ENCODE data around the gene KDM4B.
"Not testable (repeated sequence)": the region's sequence is repeated elsewhere in the genome, so short reads cannot be mapped to it uniquely, and the experiment has no call there.

The KDM4B gene

DNA sequence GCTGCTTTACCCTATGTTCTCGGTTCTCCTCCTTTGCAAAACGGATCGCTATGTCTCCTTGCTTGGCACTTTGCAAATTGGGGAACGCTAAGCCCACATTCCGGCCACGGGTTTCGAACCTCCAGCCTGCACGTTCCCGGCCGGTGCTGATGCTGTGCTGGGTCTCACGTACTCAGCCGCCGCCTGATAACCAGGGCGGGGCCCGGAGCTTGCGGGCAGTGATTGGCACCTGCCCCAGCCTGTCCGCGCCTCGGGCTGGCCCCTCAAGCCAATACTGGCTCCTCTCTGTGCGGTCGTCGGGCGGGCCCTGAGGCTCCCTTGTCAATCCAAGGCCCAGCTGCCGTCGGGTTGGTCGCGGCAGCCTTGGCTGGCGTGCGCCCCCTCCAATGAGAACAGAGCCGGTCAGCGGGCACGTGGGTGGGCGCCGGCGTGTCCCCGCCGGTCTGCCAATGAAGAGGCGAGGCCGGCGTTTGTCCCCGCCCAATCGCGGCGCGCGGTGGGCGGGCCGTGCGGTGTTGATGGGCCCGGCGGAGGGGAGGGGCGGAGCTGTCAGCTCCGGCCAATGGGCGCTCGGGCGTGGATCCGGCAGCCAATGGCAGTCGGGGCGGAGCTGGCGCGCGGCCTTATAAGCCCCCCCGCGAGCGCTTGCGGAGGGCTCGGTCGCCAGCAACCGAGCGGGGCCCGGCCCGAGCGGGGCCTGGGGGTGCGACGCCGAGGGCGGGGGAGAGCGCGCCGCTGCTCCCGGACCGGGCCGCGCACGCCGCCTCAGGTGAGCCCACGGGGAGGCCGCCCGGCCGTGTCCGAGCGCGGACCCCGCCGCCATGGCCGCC, at the start of gene KDM4B:
KDM4B (plus strand) TSS at position 652 of the 830 bp plus-strand sequence. CDS start 63,778 bp downstream, outside the sequence.
- in situ Hi-C loops (cut with MboI; ENCODE audit: low pct_unique_long_range_greater_than_20kb, low sequenced_read_pairs), result no loop called here
- peak; percentile 100 for DNase-seq

DNA sequence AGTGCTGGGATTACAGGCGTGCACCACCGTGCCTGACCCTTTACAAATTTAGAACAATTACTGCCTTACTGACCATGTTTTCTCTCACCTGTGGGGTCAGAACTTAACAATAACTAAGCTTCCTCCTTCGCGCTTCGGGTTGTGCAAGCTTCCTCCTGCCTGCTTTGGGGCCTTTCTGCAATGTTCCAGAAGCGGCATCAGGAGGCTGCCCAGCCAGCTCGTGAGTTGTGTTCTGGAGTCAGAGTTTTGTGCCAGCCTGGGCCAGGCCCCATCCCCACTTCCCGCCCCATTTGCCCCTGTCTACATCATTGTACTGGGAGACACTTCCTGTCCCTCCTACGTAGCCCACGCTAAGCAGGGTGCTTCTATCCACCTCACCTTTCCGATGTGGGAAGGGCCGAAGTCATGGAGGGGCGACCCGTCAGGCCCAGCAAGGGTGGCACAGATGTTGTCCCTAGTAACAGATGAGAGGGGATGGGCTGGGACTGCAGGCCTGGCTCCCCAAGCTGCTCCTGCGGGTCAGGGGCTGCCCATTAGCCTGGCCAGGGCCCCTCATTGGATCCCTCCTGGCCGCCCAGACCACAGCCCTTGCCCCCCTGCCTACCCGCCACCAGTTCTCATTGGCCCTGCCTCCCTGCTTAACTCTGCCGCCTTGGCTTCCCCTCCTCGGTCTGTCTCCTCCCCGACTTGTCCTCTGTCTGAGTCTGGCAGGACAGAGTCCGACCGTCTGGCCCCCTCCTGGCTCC, 46.2 kb upstream of the KDM4B start:
- in situ Hi-C loops (cut with MboI; ENCODE audit: low pct_unique_long_range_greater_than_20kb, low sequenced_read_pairs), result no loop called here
- DNase-seq, result no peak

DNA sequence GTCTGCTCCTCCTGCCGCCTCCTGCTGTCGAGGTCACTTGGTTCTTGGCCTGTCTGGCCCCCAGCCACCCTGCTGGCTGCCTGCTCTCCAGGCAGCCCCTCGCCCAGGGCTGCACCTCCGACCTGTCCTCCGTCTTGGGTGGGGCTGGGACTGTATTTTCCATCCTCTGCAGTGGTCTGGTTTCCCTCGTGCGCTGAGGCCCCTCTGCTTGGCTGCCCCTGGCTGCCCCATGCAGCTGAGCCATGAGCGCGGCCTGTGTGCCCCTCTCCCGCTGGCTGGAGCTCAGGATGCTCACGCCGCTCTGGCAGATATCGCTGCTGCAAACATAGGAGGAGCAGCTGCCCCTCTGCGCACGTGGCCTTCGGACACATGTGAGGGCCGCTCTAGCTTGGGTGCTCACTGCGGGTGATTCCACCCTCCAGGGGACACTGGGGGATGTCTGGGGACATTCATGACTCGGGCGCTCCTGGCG, 45.6 kb upstream of the KDM4B start:
- DNase-seq, result no peak
- in situ Hi-C loops (cut with MboI; ENCODE audit: low pct_unique_long_range_greater_than_20kb, low sequenced_read_pairs), result no loop called here

DNA sequence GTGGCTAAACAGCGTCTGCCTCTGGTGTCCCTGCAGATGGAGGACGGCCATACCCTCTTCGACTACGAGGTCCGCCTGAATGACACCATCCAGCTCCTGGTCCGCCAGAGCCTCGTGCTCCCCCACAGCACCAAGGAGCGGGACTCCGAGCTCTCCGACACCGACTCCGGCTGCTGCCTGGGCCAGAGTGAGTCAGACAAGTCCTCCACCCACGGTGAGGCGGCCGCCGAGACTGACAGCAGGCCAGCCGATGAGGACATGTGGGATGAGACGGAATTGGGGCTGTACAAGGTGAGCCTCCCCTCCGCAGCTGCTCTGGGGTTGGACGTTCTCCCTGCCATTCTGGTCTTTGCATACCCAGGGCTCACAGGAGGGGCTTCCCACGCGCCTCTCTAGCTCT, 39.7 kb upstream of the KDM4B start:
- no peak for DNase-seq
- in situ Hi-C loops (cut with MboI; ENCODE audit: low pct_unique_long_range_greater_than_20kb, low sequenced_read_pairs), result no loop called here

DNA sequence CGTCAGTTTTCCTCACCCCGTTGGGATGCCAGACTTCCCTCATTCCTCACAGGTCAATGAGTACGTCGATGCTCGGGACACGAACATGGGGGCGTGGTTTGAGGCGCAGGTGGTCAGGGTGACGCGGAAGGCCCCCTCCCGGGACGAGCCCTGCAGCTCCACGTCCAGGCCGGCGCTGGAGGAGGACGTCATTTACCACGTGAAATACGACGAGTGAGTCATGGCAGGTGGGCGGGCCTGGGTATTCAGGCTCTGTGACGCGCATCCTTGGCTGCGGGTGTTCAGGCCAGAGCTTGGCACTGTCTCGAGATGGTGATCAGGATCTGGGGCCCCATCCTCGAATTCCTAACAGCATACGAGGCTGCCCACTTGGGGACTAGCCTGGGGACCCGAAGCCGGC, 38.2 kb upstream of the KDM4B start:
- no peak for DNase-seq
- in situ Hi-C loops (cut with MboI; ENCODE audit: low pct_unique_long_range_greater_than_20kb, low sequenced_read_pairs), result no loop called here

DNA sequence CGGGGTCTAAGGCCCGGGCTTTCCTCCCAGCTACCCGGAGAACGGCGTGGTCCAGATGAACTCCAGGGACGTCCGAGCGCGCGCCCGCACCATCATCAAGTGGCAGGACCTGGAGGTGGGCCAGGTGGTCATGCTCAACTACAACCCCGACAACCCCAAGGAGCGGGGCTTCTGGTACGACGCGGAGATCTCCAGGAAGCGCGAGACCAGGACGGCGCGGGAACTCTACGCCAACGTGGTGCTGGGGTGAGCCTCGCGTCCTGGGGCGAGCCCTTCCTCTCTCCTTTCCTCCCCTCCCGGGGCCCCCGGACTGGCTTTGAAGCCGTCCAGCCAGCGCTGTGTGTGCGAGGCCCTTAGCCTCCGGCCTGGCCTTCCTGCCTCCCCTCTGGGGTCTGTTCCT, 36.2 kb upstream of the KDM4B start:
- in situ Hi-C loops (cut with MboI; ENCODE audit: low pct_unique_long_range_greater_than_20kb, low sequenced_read_pairs), result no loop called here
- DNase-seq, result no peak

DNA sequence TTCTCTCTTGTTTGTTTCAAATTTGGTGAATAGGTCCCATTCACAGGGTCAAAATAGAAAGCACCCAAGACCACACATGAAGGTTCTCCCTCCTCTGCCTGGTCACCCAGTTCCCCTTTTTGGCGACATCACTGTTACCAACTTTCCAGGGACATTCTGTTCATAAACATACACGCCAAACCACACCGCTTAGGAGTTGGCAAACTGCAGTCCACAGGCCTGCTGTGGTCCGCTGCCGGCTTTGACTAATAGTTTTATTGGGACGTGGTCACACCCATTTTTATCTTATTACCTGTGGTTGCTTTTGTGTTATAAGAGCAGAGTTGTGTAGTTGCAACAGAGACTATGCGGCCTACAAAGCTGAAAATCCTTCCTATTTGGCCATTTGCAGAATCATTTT, 35.4 kb upstream of the KDM4B start:
- in situ Hi-C loops (cut with MboI; ENCODE audit: low pct_unique_long_range_greater_than_20kb, low sequenced_read_pairs), result no loop called here
- peak; percentile 23 for DNase-seq

DNA sequence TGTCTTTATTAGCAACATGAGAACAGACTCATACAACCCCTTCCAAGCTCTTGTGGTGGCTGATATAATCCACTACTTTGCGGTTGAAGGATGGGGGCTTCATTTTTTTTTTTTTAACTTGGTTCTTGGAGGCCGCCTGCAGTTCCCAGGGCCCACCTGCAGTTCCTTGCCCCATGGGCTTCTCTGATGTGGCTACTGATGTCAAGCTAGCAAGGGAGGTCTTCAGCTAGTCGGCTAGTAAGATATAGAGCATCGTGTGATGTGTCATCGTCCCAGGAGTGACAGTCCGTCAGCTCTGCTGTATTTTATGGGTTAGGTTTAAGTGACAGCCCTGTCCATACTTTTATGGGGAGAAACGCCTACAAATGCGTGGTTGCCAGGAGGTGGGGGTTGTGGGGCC, 33.5 kb upstream of the KDM4B start:
- in situ Hi-C loops (cut with MboI; ENCODE audit: low pct_unique_long_range_greater_than_20kb, low sequenced_read_pairs), result no loop called here

DNA sequence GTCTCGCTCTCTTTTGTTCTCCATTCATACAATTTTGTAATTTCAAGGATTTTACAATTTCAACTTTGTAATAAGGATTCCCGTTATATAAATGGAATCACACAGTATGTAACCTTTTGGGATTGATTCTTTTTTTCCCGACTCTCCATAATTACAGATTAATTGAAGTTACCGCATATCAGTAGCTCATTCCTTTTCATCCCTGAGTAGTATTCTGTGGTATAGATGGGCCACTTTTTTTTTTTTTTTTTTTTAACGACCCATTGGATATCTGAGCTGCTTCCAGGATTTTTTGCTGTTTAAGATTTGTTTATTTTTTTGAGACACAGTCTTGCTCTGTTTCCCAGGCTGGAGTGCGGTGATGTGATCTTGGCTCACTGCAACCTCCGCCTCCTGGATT, 31.9 kb upstream of the KDM4B start:
- in situ Hi-C loops (cut with MboI; ENCODE audit: low pct_unique_long_range_greater_than_20kb, low sequenced_read_pairs), result no loop called here
- no peak for DNase-seq

More for the DNA sequence above, 33.5 kb upstream of the KDM4B start:
- DNase-seq, result no peak

DNA sequence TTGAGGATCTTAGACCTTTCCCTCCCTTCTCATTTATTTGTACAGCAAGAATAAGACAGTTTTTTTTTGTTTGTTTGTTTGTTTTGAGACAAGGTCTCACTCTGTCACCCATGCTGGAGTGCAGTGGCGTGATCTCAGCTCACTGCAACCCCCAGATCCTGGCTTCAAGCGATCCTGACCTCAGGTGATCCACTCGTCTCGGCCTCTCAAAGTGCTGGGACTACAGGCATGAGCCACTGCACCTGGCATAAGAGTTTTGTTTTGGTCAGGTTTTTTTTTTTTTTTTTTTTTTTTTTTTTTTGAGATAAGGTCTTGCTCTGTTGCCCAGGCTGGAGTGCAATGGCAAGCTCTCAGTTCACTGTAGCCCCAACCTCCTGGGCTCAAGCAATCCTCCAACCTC, 30.5 kb upstream of the KDM4B start:
- in situ Hi-C loops (cut with MboI; ENCODE audit: low pct_unique_long_range_greater_than_20kb, low sequenced_read_pairs), result not testable (repeated sequence)

DNA sequence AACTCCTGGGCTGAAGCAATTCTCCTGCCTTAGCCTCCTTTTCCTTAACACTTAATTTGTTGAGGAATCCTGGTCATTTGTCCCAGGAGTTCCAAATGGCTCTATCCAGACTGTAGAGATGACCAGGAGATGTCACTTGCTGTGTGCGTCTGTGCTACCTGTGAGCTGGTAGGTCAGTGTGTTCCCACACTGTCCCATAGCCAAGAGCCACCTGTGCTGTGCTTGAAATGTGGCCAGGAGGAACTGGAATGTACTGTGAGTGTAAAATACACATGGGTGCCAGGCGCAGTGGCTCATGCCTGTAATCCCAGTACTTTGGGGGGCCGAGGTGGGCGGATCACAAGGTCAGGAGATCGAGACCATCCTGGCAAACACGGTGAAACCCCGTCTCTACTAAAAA, 29.4 kb upstream of the KDM4B start:
- in situ Hi-C loops (cut with MboI; ENCODE audit: low pct_unique_long_range_greater_than_20kb, low sequenced_read_pairs), result no loop called here
- no peak for DNase-seq

More for the DNA sequence above, 30.5 kb upstream of the KDM4B start:
- not testable (repeated sequence) for DNase-seq

DNA sequence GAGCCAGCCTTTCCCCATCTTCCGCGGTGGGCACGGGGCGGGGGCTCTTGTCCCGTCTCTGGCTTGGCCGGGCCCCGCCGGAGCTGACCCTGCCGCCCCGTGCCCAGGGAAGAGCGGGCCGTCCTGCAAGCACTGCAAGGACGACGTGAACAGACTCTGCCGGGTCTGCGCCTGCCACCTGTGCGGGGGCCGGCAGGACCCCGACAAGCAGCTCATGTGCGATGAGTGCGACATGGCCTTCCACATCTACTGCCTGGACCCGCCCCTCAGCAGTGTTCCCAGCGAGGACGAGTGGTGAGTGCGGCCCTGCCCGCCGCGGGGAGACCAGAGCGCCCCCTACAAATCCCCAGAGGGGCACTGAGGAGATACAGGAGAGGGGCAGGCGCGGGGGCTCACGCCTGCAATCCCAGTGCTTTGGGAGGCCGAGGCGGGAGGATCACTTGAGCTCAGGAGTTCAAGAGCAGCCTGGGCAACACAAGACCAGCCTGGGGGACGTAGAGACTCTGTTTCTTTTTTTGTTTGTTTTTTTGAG, 27.2 kb upstream of the KDM4B start:
- DNase-seq; in situ Hi-C loops (cut with MboI; ENCODE audit: low pct_unique_long_range_greater_than_20kb, low sequenced_read_pairs): not testable (repeated sequence)

DNA sequence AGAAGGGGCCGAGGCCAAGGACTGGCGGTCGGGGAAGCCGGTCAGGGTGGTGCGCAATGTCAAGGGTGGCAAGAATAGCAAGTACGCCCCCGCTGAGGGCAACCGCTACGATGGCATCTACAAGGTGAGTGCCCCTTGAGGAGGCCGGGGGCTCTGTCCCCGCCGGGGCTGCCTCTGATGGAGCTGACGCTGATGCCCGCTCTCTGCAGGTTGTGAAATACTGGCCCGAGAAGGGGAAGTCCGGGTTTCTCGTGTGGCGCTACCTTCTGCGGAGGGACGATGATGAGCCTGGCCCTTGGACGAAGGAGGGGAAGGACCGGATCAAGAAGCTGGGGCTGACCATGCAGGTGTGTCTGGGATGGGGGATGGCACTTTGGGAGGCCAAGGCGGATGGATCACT, 18.3 kb upstream of the KDM4B start:
- in situ Hi-C loops (cut with MboI; ENCODE audit: low pct_unique_long_range_greater_than_20kb, low sequenced_read_pairs), result not testable (repeated sequence)

DNA sequence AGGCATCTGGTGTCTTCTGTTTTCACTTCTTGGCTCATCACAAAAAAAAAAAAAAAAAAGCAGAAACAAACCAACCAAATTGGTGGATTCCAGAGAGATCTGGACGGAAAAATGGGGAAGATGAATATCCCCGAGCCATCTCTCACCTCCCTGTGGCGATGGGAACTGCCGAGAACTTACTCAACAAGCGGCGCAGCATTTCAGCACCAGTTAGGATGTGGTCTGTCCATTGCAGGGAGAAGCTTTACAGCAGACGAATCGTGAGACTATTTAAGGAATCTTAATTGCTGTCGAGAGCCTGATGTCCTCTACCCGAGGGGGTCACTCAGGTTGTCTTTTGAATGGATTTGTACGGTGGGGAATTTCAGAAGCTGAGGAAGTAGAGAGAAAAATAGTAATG, 17.3 kb upstream of the KDM4B start:
- in situ Hi-C loops (cut with MboI; ENCODE audit: low pct_unique_long_range_greater_than_20kb, low sequenced_read_pairs), result no loop called here

More for the DNA sequence above, 18.3 kb upstream of the KDM4B start:
- not testable (repeated sequence) for DNase-seq

DNA sequence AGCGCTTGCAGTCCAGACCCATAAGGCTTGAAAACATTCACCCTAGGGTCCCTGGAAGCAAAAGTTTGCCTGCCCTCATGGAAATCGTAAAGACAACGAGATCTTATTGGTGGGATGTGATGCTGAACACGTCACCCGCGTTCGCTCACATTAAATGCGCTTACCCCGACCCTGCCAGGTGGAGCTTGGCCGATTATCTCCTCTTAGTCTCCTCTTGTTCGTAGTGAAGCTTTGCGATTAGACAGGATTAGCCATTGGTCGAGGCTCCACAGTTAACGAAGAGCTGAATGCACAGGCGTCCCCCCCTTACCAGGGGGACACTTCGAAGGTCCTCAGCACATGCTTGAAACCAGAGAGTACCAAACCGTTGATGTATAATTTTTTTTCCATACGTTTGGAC, 16.0 kb upstream of the KDM4B start:
- in situ Hi-C loops (cut with MboI; ENCODE audit: low pct_unique_long_range_greater_than_20kb, low sequenced_read_pairs), result no loop called here
- DNase-seq, result no peak

More for the DNA sequence above, 17.3 kb upstream of the KDM4B start:
- DNase-seq, result no peak

DNA sequence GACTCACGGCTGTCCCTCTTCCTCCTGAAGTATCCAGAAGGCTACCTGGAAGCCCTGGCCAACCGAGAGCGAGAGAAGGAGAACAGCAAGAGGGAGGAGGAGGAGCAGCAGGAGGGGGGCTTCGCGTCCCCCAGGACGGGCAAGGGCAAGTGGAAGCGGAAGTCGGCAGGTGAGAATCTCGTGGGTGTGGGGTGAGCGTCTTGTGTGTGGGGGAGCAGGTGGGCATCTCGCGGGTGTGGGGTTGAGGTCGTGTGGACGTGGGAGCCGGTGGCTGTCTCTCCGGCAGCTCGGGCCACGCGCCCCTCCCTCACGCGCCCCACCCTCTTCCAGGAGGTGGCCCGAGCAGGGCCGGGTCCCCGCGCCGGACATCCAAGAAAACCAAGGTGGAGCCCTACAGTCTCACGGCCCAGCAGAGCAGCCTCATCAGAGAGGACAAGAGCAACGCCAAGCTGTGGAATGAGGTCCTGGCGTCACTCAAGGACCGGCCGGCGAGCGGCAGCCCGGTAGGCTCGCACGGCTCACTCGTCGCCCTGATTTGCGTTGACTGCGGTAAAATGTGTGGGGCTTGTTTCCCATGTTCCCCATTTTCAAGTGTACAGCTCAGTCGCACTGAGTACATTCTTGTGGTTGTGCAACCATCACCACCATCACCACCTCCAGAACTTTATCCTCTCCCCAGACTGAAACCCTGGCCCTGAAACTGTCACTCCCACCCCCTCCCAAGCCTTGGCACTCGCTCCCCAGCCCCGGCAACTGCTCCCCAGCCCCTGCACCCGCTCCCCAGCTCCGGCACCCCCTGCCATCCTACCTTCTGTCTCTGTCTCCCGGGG, 14.4 kb upstream of the KDM4B start:
- in situ Hi-C loops (cut with MboI; ENCODE audit: low pct_unique_long_range_greater_than_20kb, low sequenced_read_pairs); DNase-seq: not testable (repeated sequence)

DNA sequence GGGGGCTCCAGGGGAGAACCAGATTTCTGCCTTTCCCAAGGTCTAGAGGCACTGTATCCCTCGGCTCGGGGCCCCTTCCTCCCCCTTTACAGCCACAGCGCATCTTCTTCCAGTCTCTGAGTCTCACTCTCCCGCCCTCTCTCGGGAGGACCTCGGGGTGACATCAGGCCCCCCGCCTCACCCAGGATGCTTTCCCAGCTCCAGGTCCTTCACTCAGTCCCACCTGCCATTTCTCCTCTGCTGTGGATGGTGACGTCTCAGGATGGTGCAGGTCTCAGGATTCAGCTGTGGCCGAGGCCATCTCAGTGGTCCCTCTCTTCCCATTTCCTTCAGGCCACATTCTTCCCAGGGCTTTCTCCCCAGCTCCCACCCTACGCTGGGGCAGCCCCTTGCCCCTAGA, 13.6 kb upstream of the KDM4B start:
- in situ Hi-C loops (cut with MboI; ENCODE audit: low pct_unique_long_range_greater_than_20kb, low sequenced_read_pairs), result no loop called here
- DNase-seq, result no peak

DNA sequence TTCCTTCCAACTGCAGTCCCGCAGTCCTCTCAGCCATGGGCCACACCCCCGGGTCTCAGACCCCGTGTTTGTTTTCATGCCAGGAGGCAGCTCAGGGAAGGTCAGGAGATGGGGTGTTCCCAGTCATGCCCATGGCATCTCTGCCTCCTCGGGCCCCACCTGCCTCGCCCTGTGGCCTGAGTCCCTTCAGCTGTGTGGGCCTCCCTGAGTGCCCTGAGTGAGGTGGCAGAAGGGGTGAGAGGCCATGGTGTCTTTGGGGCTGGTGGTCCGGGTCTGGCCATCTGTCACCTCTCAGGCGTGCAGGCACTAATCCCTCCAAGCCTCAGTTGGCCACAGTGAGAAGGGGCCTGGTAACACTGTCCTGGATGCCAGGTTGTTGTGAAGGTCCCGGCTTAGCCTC, 10.9 kb upstream of the KDM4B start:
- in situ Hi-C loops (cut with MboI; ENCODE audit: low pct_unique_long_range_greater_than_20kb, low sequenced_read_pairs), result no loop called here
- no peak for DNase-seq

DNA sequence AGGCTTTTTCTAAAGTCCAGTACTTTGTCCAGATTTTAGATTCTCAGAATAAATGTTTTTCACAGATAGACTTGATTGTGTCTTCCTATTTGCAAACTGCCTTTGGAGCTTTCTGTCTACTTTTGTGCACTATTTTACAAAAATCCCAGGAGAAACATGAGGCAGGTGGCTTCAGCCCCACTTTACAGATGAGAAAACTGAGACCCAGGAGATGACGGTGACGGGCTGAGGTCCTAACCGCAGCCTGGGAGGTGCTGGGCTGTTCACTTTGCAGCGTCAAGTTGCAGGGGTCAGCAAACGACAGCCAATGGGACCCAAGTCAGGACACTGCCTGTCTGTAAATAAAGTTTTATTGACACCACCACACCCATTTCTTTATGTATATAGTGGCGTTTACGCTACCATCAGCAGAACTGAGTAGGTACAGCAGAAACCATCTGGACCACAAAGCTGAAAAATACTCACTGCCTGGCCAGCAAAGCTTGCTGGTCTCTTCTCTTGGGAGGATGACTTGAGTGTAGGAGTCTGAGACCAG, 6.8 kb upstream of the KDM4B start:
- in situ Hi-C loops (cut with MboI; ENCODE audit: low pct_unique_long_range_greater_than_20kb, low sequenced_read_pairs), result no loop called here
- DNase-seq, result no peak
